ENCODE data around the gene DPPA2.
A peak's percentile ranks its signal among the peaks of the same experiment; 100 is the strongest.
"Not testable (repeated sequence)": the region's sequence is repeated elsewhere in the genome, so short reads cannot be mapped to it uniquely, and the experiment has no call there.

The DPPA2 gene, protein sequence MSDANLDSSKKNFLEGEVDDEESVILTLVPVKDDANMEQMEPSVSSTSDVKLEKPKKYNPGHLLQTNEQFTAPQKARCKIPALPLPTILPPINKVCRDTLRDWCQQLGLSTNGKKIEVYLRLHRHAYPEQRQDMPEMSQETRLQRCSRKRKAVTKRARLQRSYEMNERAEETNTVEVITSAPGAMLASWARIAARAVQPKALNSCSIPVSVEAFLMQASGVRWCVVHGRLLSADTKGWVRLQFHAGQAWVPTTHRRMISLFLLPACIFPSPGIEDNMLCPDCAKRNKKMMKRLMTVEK
- total RNA-seq = 0 to 0.06 (median 0) reads per million in 18 experiments

DNA sequence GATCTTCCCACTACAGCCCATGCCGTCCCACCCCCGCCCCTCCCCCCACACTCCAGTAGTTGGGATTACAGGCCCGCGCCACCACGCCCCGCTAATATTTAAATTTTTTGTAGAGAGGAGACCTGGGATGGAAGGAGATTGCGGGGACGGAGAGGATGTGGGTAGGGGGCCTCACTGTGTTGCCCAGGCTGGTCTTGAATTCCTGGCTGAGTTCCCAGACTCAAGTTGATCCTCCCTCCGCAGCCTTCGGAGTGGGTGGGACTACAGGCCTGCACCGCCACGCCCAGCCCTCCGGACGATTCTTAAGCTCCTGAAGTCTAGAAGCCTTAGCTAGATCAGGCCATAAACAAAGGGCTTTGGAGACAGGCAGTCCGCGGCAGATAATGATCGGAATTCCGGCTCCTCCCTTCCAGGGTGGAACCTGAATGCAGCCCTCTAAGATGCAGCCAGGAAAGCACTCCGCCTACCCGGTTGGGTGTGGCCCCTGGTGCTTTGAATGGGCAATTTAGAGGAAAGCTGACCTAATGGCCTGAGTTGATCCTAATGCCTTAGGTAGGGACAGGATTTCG lies at the start of gene DPPA2:
TSS of gene DPPA2 (minus strand) at position 356 of the 569 bp plus-strand sequence. CDS start 1,975 bp downstream, outside the sequence.
- DNase-seq = no peak

DNA sequence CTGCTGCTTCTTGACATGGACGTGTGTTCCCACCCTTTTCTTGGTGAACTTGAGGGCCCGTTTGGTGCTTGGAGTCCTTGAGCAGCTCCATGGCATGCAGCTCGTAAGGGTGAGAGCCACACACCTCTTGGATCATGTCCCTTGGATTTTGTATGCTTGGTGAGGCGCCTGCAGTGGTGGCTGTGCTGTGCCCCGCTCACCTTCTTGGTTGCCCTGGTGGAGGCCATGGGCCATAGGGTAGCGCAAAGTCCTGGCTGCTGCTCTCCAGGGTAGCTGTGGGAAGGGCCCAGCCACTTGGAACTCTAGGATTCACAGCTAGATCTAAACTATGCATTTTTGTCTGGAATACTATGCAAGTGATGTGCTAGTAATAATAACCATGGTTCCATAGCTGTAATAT lies 47.8 kb upstream of the DPPA2 start:
- no peak for DNase-seq

DNA sequence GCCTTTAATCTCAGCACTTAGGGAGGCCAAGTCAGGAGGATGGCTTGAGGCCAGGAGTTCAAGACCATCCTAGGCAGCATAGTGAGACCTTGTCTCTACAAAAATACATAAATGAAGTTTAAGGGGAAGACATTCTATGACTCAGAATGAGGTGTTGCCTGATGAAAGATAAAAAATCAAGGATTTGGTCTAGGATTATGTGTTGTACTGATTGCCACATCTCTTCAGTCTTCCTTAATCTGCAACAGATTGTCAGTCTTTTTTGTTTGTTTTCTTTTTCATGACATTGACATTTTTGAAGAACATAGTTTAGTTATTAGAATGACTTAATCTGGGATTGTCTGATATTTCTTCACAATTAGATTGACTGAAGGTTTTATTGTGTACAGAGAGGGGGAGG lies 47.3 kb upstream of the DPPA2 start:
- no peak for DNase-seq

DNA sequence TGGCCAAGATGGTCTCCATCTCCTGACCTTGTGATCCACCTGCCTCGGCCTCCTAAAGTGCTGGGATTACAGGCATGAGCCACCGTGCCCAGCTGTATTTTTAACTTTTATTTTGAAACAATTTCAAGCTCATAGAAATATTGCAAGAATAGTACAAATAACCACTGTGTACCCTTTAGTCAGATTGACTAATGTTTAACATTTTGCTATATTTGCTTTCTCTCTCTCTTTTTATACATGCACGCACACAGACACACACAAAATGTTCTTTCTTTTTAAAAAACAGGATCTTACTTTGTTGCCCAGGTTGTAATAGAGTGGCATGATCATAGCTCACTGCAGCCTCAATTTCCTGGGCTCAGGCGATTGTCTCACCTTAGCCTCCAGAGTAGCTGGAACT lies 46.5 kb upstream of the DPPA2 start:
- DNase-seq = no peak

DNA sequence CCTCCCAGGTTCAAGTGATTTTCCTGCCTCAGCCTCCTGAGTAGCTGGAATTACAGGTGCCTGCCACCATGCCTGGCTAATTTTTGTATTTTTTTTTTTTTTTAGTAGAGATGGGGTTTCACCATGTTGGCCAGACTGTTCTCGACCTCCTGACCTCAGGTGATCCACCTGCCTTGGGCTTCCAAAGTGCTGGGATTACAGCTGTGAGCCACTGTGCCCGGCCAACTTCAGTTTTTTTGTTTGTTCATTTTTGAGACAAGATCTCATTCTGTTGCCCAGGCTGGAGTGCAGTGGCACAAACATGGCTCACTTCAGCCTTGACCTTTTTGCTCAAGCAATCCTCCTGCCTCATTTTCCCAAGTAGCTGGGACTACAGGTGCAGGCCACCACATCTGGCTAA lies 42.5 kb upstream of the DPPA2 start:
- not testable (repeated sequence) for DNase-seq

DNA sequence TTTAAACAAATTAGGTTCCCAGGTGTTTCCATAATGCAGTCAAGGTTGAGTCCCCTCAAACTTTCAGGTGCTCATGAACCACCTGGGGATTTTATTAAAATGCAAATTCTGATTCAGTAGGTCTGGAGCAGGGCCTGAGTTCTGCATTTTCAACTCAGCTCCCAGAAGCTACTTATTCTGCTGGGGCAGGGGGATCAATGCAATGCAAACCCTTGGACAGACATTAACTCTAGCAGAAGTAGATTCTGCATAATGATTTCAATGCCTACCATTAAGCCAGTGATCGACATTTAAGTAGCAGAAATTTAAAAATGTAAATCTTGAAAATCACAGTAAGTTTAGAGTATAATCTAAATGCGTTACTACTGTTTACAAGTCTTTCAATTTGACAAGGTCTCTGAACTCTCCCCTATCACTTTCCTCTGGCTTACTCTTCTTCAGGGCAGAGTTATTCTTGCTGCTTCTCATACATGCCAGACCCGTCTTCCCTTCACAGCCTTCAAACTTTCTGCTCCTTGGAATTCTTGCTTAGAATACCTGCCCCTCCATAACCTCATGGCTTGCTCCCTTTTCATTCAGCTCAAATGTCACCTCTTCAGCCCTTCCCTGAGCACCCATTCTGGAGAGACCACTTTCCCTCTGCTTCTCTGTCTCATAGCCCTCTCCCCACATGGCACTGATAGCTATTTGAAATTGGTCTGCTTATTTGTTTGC lies 40.3 kb upstream of the DPPA2 start:
- no peak for DNase-seq

DNA sequence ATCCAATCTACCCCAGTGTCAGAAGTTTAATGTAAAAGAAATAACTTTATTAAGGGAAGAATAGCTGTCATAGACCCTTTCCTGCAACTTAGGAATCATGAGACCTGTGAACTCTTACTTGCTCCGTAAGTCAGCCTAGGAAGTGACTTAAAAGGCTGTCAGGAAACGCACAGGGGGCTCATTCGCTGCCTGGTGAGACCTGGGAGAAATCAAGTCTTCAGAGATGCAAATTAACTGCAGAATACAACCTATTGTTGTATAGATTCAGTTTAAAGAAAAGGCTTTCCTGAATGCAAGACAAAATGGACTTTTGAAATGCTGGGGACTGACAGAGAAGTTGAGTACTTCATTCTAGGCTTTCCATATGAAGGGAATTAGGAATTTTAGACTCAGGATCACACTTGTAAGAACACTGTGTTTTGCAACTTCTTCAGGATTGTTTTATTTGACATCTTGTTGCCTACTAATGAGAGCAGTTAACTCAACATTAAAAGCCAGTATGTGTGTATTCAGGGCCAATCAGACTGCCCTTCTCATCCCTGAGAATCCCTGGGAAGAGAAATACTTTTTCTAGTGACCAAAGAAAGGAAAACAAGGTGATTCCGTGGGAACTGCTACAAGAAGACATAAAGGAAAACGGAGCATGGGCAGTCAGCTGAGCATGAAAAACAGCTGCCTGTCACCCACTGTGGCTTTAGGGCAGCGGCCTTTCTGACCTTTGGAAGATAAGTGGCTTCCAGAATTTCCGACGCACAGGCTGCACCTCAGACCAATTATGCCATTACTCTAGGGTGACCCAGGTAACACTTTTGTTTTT lies 39.5 kb upstream of the DPPA2 start:
- DNase-seq = no peak

DNA sequence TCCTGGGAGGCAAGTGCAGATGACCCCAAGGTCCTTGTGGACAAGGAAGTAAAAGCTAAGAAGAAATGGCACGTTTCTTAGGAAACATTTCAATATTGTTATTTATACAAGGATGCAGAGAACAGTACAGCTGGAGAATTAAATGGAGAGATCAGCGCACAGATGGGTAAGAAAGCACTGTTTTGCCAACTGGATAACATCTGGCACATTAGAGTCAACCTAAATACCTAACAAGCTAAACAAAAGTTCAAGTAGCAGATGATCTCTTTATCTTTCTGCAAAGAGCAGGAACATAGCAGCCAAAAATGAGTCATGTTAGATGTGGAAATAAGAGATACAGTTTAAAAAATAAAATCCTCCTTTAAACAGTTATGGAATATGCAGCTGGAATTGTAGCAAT lies 36.7 kb upstream of the DPPA2 start:
- DNase-seq = no peak

DNA sequence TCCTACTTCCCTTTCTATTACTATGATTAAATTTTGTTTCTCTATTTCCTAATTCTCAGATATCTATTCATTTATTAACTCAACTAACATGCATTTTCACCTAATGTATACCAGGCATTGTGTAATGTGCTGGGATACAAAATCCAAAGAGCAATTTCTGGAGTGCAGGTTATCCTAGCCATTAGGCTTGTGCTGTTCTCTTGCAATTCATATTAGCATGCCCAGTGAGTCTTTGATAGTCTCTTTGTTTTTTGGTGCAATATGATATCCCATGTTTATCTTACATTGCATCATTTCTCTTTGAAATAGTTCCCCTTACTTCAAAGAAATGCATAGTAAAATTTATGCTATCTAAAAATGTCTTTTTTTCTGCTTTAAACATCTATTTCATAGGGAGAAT lies 34.9 kb upstream of the DPPA2 start:
- DNase-seq = no peak

DNA sequence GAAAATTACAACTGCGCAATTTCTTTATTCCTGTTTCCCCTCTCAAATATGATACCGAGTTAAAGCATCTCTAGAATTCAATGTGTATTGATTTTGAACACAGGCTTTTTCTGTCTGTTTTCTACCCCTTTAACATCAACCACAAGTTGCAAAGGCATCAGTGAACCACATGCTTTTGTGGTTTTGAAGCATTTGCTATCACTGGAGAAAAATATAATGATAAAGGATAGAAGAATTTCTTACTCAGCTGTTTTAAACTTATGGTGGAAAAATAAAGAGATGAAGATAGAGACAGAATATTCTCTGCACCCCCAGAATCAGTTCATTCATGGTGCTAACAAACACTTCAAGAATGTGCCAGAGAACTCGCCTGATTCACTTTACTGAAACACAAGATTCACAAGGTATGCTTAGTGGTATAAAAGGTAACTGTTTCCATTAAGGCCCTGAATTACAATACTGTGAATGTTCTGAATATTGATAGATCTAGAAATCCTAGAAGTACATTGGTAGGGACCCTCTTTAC lies 30.5 kb upstream of the DPPA2 start:
- no peak for DNase-seq

DNA sequence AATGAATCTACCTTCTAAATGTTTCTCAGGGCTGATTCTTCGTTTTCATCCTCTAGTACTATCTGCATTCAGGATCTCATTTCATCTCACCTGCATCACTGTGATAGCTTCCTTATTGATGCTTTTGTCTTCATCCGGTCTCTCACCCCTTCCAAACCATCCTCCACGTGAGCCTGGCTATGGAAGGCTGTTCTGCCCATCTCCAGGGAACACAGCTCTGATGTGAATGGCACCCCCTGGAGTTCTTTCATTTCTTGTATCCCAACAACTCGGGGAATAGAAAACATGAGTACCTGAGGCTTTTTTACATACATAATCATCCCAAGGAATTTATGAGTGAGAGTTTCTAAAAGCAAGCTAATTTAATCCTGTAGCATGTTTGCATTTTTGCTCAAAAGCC lies 29.8 kb upstream of the DPPA2 start:
- no peak for DNase-seq

DNA sequence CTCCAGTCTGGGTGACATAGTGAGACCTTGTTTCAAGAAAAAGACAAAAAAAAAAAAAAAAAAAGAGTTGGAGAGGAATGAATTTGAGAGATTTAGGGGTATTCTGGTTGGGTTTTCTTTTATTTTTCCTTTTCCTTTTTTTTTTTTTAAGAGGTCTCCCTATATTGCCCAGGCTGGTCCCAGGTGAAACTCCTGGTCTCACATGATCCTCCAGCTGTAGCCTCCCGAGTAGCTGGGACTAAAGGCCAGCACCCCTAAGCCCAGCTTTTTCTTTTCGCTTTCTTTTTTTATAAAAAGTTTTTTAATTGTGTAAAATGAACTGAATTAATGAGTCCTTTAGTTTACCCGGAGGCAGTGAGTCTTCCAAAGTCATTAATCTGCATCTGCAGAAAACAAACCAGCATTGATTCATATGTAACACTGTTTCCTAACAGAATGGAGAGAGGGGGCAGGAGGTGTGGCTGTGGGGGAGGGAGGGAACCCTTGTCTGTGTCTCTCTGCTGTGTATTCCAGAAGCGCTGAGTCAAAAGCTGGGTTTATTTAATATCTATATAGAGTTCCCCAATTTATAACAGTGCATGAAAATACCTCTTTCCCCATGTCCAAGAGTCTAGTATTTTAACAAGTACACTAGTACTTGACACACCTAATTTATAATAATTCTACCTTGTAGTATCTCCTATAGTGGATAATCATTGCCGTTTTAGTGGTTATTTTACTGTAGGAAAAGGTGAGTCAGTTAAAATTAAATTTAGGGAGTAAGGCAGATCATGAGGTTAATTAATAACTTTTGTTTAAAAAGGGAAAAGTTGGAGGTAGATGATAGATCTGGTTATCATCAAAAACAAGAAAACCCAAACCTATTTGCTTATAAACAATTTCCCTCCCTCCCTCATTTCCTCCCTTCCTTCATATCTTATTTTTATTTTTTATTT lies 23.7 kb upstream of the DPPA2 start:
- no peak for DNase-seq

DNA sequence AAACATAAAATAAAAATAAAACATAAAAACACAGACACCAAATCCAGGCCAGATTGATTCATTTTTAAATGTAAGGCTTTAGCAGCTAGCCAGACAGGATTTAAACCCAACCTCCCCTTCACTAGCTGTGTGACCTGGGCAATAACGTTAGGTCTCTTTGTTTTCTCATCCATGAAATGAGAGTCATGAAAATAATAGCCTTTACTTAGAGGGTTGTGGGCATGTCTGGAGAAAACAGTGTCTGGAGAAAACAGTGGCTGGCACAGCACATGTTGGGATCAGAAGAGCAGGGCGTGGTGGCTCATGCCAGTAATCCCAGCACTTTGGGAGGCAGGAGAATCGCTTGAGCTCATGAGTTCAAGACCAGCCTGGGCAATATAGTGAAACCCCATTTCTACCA lies 22.9 kb upstream of the DPPA2 start:
- DNase-seq = no peak

DNA sequence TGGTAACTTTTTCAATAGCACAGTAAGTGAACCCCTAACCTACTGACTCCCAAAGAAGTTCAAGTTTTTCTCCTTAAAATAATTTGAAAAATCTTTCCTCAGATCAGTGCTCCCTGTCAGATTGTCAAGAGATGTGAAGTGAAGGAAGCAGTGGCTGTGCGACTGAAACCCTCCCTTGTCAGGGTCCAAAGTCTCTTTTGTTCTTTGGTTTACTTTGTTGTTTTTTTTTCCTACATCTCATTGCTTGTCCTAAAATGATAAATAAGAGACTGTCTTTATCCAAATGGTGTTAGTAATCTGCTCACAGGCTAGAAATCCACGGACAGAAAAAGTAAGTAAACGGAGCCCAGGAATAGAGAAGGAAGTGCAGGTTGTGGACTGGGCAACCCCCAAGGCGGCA lies 22.0 kb upstream of the DPPA2 start:
- no peak for DNase-seq

DNA sequence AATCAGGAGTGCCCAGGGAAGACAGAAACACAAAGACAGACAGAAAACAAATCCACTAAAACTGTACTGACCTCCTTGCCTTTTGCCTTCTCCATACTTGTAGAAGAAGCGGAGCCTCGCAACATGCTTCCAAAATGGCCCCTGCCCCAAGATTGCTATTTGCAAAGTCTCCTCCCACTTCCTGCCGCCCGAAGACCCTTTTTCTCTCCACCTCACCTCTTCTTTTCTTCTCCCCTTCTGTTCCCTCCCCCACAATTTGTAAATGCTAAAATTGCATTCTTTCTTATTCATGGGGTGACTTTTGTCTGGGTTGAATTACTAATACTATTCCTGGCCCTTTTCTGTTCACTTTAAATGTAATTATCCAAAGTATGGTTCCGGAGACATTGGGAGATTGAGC lies 21.1 kb upstream of the DPPA2 start, which contains the start of gene DPPA4:
TSS of gene DPPA4 (minus strand) at position 154 of the 400 bp plus-strand sequence. CDS start at position 125, 29 bp downstream.
- DNase-seq = no peak

DNA sequence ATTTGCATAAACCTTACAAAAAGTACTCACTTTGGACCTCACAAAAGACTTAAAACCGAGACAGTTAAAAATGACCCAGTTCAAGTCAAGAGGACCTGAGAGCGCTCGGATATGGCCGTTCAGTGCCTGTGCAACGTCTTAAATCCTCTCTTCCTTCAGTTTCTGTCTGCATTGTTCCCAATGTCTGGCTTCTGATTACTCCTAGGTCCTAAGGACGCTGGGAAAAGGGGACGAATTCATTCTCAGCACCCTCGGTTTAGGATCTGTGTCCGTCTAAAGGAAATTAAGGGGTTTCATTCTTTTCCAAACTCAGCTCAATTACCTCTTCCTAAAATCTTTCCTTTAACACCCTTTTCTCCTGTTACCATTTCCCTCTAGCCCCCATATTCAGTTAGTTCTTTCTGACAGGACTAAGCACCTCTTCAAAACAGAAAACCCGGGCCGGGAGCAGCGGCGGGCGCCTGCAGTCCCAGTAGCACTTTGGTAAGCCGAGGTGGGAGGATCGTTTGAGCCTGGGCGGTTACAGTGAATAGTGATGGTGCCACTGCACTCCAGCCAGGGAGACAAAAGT lies 20.1 kb upstream of the DPPA2 start:
- DNase-seq = peak; percentile 13 to 45

DNA sequence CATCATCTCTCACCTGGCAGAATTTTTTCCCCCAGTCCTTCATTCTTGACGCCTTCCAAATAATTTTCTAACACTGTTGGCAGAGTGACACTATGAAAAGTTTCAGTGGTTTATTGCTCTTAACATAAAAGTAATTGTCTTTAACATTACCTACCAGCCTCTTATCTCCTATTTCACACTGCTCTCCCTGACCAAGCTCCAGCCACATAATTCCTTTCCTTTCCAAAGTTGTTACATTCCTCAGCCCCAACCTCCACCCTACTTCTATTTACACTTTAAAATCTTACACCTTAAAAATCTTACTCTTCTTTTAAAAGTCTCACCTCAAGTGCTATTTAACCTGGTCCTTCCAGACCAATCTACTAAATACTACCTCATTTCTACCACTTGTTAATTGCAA lies 18.3 kb upstream of the DPPA2 start:
- DNase-seq = no peak

DNA sequence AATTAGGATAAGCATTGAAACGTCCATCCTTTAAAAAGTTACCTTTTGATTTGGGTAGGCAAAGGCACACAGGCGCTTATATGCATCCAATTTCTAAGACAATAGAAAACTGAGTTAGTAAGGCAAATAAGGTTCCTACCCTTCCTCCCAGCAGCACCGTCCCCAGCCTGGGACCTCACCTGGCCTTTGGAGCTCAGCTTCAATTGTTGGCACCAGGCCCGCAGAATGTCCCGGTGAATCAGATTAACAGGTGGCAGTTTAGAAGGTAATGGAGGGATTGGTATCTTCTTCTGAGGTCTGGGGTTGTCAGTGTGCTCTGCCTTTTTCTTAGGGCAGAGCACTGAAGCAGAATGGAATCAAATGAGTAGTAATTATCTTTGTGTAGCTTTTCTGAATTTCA lies 15.4 kb upstream of the DPPA2 start:
- DNase-seq = no peak

DNA sequence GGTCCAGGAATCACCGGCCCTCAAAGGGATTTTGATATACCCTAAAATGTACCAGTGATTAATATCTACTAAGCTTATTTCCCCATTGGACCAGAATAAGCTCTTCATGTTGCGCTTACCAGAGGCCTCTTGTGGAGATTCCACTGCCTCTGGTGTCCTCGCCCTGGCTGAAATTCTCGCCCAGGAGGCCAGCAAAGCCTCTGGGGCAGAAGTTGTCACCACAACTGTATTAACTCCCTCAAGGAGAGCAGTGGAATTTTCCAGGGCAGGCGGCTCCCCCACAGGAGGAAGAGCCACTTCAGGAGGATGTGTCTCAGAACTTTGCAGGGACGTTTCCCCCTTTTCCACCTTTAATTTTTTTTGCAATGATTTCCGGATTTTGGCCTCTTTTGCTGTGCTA lies 14.1 kb upstream of the DPPA2 start:
- DNase-seq = no peak

DNA sequence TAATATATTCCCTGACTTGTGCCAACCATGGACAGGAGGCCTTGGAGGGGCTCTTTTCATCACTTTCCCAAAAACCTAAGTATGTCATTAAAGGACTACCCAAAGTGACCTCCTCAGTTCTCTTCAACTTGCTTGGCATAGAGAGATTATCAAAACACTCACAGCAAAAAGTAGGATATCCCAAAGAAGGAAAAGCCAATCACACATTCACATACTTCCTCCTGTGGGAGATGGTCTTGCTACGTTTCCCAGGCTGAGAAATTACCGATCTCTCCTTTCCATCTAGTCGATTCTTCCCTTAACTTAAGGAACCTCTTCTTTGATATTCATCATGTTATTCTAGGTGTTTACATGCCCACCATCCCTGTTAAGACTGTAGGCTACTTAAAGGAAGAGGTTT lies 11.9 kb upstream of the DPPA2 start:
- no peak for DNase-seq

DNA sequence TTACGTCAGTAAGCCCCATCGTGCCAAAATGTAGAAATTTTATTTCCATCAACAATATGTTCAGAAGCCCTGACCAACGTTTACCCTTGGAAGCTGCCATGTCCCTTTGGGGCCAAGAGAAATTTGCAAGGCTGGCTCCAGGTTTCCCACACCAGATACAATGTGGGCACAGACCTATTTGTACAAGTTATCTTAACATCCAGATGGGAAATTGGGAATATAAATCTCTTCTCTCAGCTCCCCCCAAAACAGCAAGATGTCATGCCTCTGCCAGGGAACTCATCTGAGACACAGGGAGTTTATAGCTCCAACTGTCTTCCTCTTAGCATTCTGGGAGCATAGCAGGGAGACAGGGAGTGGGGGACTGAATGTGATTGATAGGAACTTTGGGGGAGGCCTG lies 9.3 kb upstream of the DPPA2 start:
- DNase-seq = no peak
